GM12878 (cell line): ENCODE data around the gene RPGRIP1L. TPM values are rescaled to one million over a fixed set of nuclear protein-coding genes. Genes with fewer than 3 reads are reported as not detected.

Experiments used
- ATAC-seq: fragments of 200-7000 bp; cut with Tn5 transposase; 3 replicates; pipeline ENCODE4 v1.9.1; 2020; ENCODE audit warnings: mild to moderate bottlenecking, moderate library complexity
- BruUV-seq: library from RNA; stranded (reverse); fragments of 400-500 nt; replicated peaks from 2 replicates; lab custom pipeline; 2021; lab: Mats Ljungman, UMichigan
- CTCF ChIA-PET: fragments of 300-600 bp; sonication (Branson Sonifier 250); formaldehyde crosslinking; extraction: SDS; loops from one replicate; lab custom pipeline; 2021; ENCODE audit warnings: inconsistent platforms; lab: Yijun Ruan, JAX
- POLR2A ChIA-PET: fragments of 350-600 bp; formaldehyde crosslinking; extraction: SDS; loops from one replicate; lab custom pipeline; 2021; ENCODE audit warnings: inconsistent platforms; lab: Charles Lee
- RAD21 ChIA-PET: fragments of 300-600 bp; sonication (Branson Sonifier 250); formaldehyde crosslinking; loops from one replicate; lab custom pipeline; 2023; ENCODE audit warnings: antibody characterized with exemption; ENCODE audit not compliant: unreplicated experiment; lab: Charles Lee
- SMC1A ChIA-PET: fragments of 300-600 bp; sonication (Branson Sonifier 250); formaldehyde crosslinking; loops from one replicate; lab custom pipeline; 2023; ENCODE audit not compliant: unreplicated experiment, uncharacterized antibody; lab: Charles Lee
- DNase-seq: peaks from one replicate; pipeline ENCODE4 v3.0.0-alpha.2; 2011; ENCODE audit warnings: low read depth, low spot score
- FAIRE-seq: peaks from 3 replicates; lab custom pipeline; 2011; peaks lifted over from hg19 to GRCh38; lab: Jason Lieb, UNC
- H2AFZ ChIP-seq: 2 replicates; pipeline ENCODE4 v1.6.0; 2011; ENCODE audit warnings: low read depth, low read length, control low read depth; ENCODE audit not compliant: control insufficient read depth
- H3K27ac ChIP-seq: 2 replicates; pipeline ENCODE4 v1.5.1; 2011; ENCODE audit warnings: control low read depth; ENCODE audit not compliant: control insufficient read depth, insufficient read depth
- H3K27me3 ChIP-seq, 2 experiments: replicated peaks in 1 of 2; 2 replicates each; pipeline versions ENCODE4 v1.6.0 to v1.6.1; 2011; ENCODE audit warnings: low read length in 1 of 2; ENCODE audit not compliant: control insufficient read depth in 2 of 2, insufficient read depth in 2 of 2
- H3K36me3 ChIP-seq, 2 experiments: 2 replicates each; pipeline ENCODE4 v1.5.1; 2011; ENCODE audit warnings: low read length in 1 of 2; ENCODE audit not compliant: control insufficient read depth in 2 of 2, insufficient read depth in 2 of 2
- H3K4me1 ChIP-seq: 2 replicates; pipeline ENCODE4 v1.6.1; 2011; ENCODE audit warnings: mild to moderate bottlenecking, low read length, moderate library complexity, mixed read lengths; ENCODE audit not compliant: control insufficient read depth, insufficient read depth
- H3K4me2 ChIP-seq: 2 replicates; pipeline ENCODE4 v1.6.0; 2011; ENCODE audit warnings: control low read depth; ENCODE audit not compliant: control insufficient read depth, insufficient read depth
- H3K4me3 ChIP-seq: fragments of 200-600 bp; sonication (generic); 2 replicates; pipeline ENCODE4 v1.5.1; 2016
- H3K79me2 ChIP-seq: 2 replicates; pipeline ENCODE4 v1.6.0; 2011; ENCODE audit warnings: low read length; ENCODE audit not compliant: control insufficient read depth, insufficient read depth
- H3K9ac ChIP-seq: 2 replicates; pipeline ENCODE4 v1.8.0; 2011; ENCODE audit warnings: low read length, control low read depth, mixed read lengths; ENCODE audit not compliant: control insufficient read depth, insufficient read depth
- H3K9me3 ChIP-seq: replicated peaks from 3 replicates; pipeline ENCODE4 v1.5.1; 2011; ENCODE audit warnings: mild to moderate bottlenecking, low read length; ENCODE audit not compliant: control insufficient read depth, insufficient read depth
- H4K20me1 ChIP-seq: 2 replicates; pipeline ENCODE4 v1.6.0; 2011; ENCODE audit not compliant: control insufficient read depth, insufficient read depth
- ATF2 ChIP-seq: IDR thresholded peaks from 2 replicates; pipeline ENCODE4 v1.6.1; 2012; ENCODE audit warnings: low read length, inconsistent platforms
- EED ChIP-seq: sonication (generic); IDR thresholded peaks from 2 replicates; pipeline ENCODE4 v1.6.1; 2016; ENCODE audit warnings: antibody characterized with exemption, low read depth
- GABPA ChIP-seq: IDR thresholded peaks from 2 replicates; pipeline ENCODE4 v1.6.1; 2014; ENCODE audit warnings: antibody characterized with exemption, low read depth, mild to moderate bottlenecking, inconsistent platforms
- HDAC2 ChIP-seq: fragments of 200-600 bp; sonication (generic); IDR thresholded peaks from 2 replicates; pipeline ENCODE4 v1.6.1; 2017
- HSF1 ChIP-seq: fragments of 150-350 bp; IDR thresholded peaks from 2 replicates; pipeline ENCODE4 v1.6.1; 2014; ENCODE audit warnings: mild to moderate bottlenecking, low read depth, low read length
- IKZF1 ChIP-seq: fragments of 450-650 bp; conservative IDR thresholded peaks from 2 replicates; pipeline ENCODE4 v1.6.1; 2017; ENCODE audit warnings: antibody characterized with exemption, mild to moderate bottlenecking
- IRF5 ChIP-seq: fragments of 450-650 bp; IDR thresholded peaks from 2 replicates; pipeline ENCODE4 v1.6.1; 2017; ENCODE audit warnings: borderline replicate concordance
- MYB ChIP-seq: fragments of 150-350 bp; IDR thresholded peaks from 2 replicates; pipeline ENCODE4 v1.6.1; 2014; ENCODE audit warnings: mild to moderate bottlenecking, low read depth, low read length, borderline replicate concordance
- NR2C1 ChIP-seq: fragments of 450-650 bp; IDR thresholded peaks from 2 replicates; pipeline ENCODE4 v1.6.1; 2017; ENCODE audit warnings: antibody characterized with exemption, mild to moderate bottlenecking, moderate library complexity
- POU2F2 ChIP-seq: IDR thresholded peaks from 3 replicates; pipeline ENCODE4 v1.6.1; 2011; ENCODE audit warnings: low read depth, mild to moderate bottlenecking, low read length, borderline replicate concordance
- SMAD1 ChIP-seq: fragments of 450-650 bp; IDR thresholded peaks from 2 replicates; pipeline ENCODE4 v1.6.1; 2018; ENCODE audit warnings: mild to moderate bottlenecking, low read depth; ENCODE audit not compliant: partially characterized antibody
- TARDBP ChIP-seq: IDR thresholded peaks from 2 replicates; pipeline ENCODE4 v1.6.1; 2016; ENCODE audit warnings: borderline replicate concordance
- TBL1XR1 ChIP-seq: IDR thresholded peaks from 2 replicates; pipeline ENCODE4 v1.6.1; 2012; ENCODE audit warnings: low read depth, low read length, improper control_type of control experiment
- TCF3 ChIP-seq: IDR thresholded peaks from 2 replicates; pipeline ENCODE4 v1.6.1; 2012; ENCODE audit warnings: low read depth, mild to moderate bottlenecking, low read length, borderline replicate concordance; ENCODE audit not compliant: insufficient read depth
- ZBTB11 ChIP-seq: fragments of 450-650 bp; formaldehyde crosslinking; IDR thresholded peaks from 2 replicates; pipeline ENCODE4 v1.5.0; 2022; ENCODE audit warnings: mild to moderate bottlenecking, missing genetic modification characterization
- ZSCAN29 ChIP-seq: fragments of 450-650 bp; IDR thresholded peaks from 2 replicates; pipeline ENCODE4 v1.6.1; 2017; ENCODE audit warnings: mild to moderate bottlenecking, moderate library complexity
- WGBS: methylation state at CpG from one replicate; pipeline ENCODE4 v1.1.6; 2016; ENCODE audit warnings: low lambda C conversion rate; ENCODE audit not compliant: insufficient replicate concordance, insufficient coverage; ENCODE audit errors: missing lambda C conversion rate; 5-methylcytosine and 5-hydroxymethylcytosine counted together
- in situ Hi-C: fragments of 300-500 bp; cut with MboI; formaldehyde crosslinking; loops from 9 replicates; pipeline ENCODE4 v1.14.3; 2018; ENCODE audit warnings: mixed read lengths
- intact Hi-C: fragments of 100-400 bp; cut with micrococcal nuclease; formaldehyde crosslinking; loops from one replicate; pipeline ENCODE4 v1.14.2; 2022; ENCODE audit not compliant: unreplicated experiment
- polyA plus RNA-seq, 11 experiments: library from polyadenylated mRNA; depleted of rRNA in 4 of 11; unstranded in 6 of 11; stranded (reverse) in 5 of 11; fragments of >200 nt; fragmentation: Nextera tagmentation in 4 of 11; fragmentation: Illumina TruSeq in 1 of 11; extraction: Ambion mirVana in 4 of 11; extraction: Trizol in 1 of 11; gene quantifications; 1 replicate in 1 of 11; 2 replicates in 10 of 11; pipeline versions ENCODE4 v1.2.1 to v1.2.3, GENCODE V29; 2011 to 2016; ENCODE audit warnings: inconsistent platforms in 2 of 11, missing spikeins in 2 of 11, low read depth in 1 of 11
- total RNA-seq, 4 experiments: library from RNA; depleted of rRNA in 3 of 4; stranded (reverse); fragments of >200 nt in 3 of 4; fragmentation: Illumina TruSeq in 1 of 4; extraction: Trizol in 1 of 4; gene quantifications; 2 replicates each; pipeline versions ENCODE4 v1.2.1 to v1.2.3, GENCODE V29; 2013 to 2021

RPGRIP1L gene
- total and polyA plus RNA-seq, 10 of the 15 experiments (the other 5 are each of a cell fraction or from before 2014, with no cell fraction given), result 3.5 to 9.6 (median 4.4) TPM

GRCh38 chr16:53611179-53611696, 92.4 kb downstream of the RPGRIP1L start (continued):
- no peak for TF ChIP-seq SMAD1
- TF ChIP-seq GABPA, result no peak
- TF ChIP-seq HSF1, result no peak
- TF ChIP-seq IKZF1, result no peak
- no peak for TF ChIP-seq TBL1XR1
- no peak for TF ChIP-seq ATF2
- no peak for TF ChIP-seq MYB
- no peak for TF ChIP-seq NR2C1
- TF ChIP-seq, all 136 proteins: peak for 0

GRCh38 chr16:53609536-53609935, 94.1 kb downstream of the RPGRIP1L start:
- intact Hi-C loops, result no loop called here
- no peak for FAIRE-seq
- BruUV-seq, result no TSS peak
- DNase-seq, result no peak
- H2AFZ ChIP-seq, result no peak overlapping the region
- H3K27ac ChIP-seq, result no peak overlapping the region
- ChIA-PET CTCF (interaction anchor here (0.7 kb wide), 1 partner anchor 525 kb away, joined by 3 read pairs; no protein-coding TSS in a partner anchor), POLR2A (interaction anchor here (0.5 to 0.7 kb wide), 2 partner anchors 625 to 1102 kb away, joined by 3 read pairs; no protein-coding TSS in a partner anchor), RAD21 (no interaction called here), SMC1A (interaction anchor here (1.1 kb wide), 1 partner anchor 105 kb away, joined by 3 read pairs; no protein-coding TSS in a partner anchor)
- H3K36me3 ChIP-seq, result no peaks in the 10 kb centered on the region
- no peaks in the 10 kb centered on the region for H3K79me2 ChIP-seq
- H3K4me2 ChIP-seq, result no peak overlapping the region
- no peak overlapping the region for H3K9ac ChIP-seq
- no peak overlapping the region for H3K4me3 ChIP-seq
- in situ Hi-C loops, result no loop called here
- no peaks in the 10 kb centered on the region for H3K27me3 ChIP-seq
- H3K4me1 ChIP-seq, result no peaks in the 10 kb centered on the region
- no peaks in the 10 kb centered on the region for H4K20me1 ChIP-seq
- no peak for ATAC-seq
- 74% methylated on average over 4 of the region's 4 CpGs for WGBS
- H3K9me3 ChIP-seq, result no peaks in the 10 kb centered on the region
- no peak for TF ChIP-seq TARDBP
- no peak for TF ChIP-seq ZSCAN29
- no peak for TF ChIP-seq ZBTB11 (CRISPR knock-in tag)
- no peak for TF ChIP-seq TCF3
- TF ChIP-seq IRF5, result no peak
- TF ChIP-seq HDAC2, result no peak
- TF ChIP-seq POU2F2, result no peak
- no peak for TF ChIP-seq EED
